Measurements from ENCODE around the gene WASF2. TPM values are rescaled to one million over a fixed set of nuclear protein-coding genes. Genes with fewer than 3 reads are reported as not detected.

Gene WASF2
- total RNA-seq, 1 donor, result 33.0 TPM

GRCh38 chr1:27521336-27521831 lies 31.4 kb upstream of the WASF2 start:
- TF ChIP-seq, protein P1, sequence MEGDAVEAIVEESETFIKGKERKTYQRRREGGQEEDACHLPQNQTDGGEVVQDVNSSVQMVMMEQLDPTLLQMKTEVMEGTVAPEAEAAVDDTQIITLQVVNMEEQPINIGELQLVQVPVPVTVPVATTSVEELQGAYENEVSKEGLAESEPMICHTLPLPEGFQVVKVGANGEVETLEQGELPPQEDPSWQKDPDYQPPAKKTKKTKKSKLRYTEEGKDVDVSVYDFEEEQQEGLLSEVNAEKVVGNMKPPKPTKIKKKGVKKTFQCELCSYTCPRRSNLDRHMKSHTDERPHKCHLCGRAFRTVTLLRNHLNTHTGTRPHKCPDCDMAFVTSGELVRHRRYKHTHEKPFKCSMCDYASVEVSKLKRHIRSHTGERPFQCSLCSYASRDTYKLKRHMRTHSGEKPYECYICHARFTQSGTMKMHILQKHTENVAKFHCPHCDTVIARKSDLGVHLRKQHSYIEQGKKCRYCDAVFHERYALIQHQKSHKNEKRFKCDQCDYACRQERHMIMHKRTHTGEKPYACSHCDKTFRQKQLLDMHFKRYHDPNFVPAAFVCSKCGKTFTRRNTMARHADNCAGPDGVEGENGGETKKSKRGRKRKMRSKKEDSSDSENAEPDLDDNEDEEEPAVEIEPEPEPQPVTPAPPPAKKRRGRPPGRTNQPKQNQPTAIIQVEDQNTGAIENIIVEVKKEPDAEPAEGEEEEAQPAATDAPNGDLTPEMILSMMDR (IDR thresholded peaks at IDR 0.05; ENCODE audit: insufficient read depth, low read length), result no peak
- H3K4me3 ChIP-seq (ENCODE audit: low read depth, low read length), result no peak overlapping the region
- no peak for DNase-seq (ENCODE audit: low read depth)

GRCh38 chr1:27520651-27521050 lies 30.7 kb upstream of the WASF2 start:
- no peak overlapping the region for H3K4me3 ChIP-seq (ENCODE audit: low read depth, low read length)
- TF ChIP-seq, protein P1 (IDR thresholded peaks at IDR 0.05; ENCODE audit: insufficient read depth, low read length), result no peak
- DNase-seq (ENCODE audit: low read depth), result no peak

- H3K4me3 ChIP-seq (ENCODE audit: low read depth, low read length), result no peak overlapping the region
- TF ChIP-seq, protein P1 (IDR thresholded peaks at IDR 0.05; ENCODE audit: insufficient read depth, low read length), result no peak
- DNase-seq (ENCODE audit: low read depth), result no peak
Measured at GRCh38 chr1:27519331-27520258, 29.6 kb upstream of the WASF2 start.

DNA sequence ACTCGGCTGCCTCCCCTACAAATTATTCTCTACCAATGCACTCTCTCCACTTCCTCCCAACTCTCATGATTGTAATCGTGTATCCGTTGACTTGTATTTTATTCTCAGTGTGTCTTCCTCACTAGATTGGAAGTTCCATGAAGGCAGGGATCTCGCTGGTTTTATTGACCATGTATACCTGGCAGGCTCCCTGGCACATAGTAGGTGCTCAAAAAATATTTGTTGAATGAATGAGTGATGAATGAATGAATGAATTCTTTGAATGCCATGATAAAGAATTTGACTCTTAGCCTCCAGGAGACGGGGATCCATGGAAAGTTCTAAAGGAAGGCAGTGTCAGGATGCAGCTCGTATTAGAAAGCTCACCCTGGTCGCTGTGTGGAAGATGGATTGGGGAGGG lies 28.8 kb upstream of the WASF2 start:
- no peak for DNase-seq (ENCODE audit: low read depth)
- H3K4me3 ChIP-seq (ENCODE audit: low read depth, low read length), result no peak overlapping the region
- TF ChIP-seq, protein P1 (IDR thresholded peaks at IDR 0.05; ENCODE audit: insufficient read depth, low read length), result no peak

GRCh38 chr1:27517907-27518718 lies 28.1 kb upstream of the WASF2 start:
- H3K4me3 ChIP-seq (ENCODE audit: low read depth, low read length), result no peak overlapping the region
- DNase-seq (ENCODE audit: low read depth), result no peak
- TF ChIP-seq, protein P1 (IDR thresholded peaks at IDR 0.05; ENCODE audit: insufficient read depth, low read length), result no peak

- no peak for DNase-seq (ENCODE audit: low read depth)
- no peak overlapping the region for H3K4me3 ChIP-seq (ENCODE audit: low read depth, low read length)
- TF ChIP-seq, protein P1 (IDR thresholded peaks at IDR 0.05; ENCODE audit: insufficient read depth, low read length), result no peak
Measured at GRCh38 chr1:27517301-27517700, 27.3 kb upstream of the WASF2 start.
